ENCODE results near the gene RGS12.

DNA sequence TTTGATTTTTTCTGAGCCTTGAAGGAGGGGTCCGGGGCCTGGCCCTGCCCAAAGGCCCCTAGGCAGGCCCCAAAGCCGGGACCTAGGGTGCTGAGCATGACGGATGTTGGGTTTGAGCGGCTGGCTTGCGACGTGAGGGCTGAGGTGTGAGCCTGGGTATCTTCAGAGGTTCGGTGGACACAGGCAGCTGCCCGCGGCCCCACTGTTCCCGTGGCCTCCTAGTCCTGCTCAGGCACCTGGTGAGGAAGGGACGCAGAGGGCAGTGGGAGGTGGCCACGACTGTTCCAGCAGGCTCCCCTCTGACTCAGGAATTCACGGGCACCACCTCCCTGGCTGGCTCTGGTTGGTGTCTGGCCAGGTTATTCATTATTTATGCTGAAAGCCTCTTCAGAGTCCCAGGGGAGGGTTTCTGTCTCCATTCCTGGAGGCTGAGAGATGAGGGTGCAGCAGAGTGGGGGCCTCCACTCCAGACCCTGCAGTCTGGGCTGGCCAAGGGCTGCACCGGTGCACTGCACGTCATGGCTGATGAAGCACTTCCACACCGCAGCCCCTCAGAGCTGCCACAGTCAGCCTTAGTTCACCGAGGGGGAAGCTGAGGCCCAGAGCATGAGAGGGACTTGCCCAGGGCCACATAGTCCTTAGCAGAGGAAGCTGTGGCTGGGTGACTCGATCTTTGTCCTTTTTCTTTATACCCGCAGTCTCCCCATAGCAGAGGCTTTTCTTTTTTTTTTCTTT is 41.7 kb upstream of the RGS12 start:
- TF ChIP-seq, protein P1, sequence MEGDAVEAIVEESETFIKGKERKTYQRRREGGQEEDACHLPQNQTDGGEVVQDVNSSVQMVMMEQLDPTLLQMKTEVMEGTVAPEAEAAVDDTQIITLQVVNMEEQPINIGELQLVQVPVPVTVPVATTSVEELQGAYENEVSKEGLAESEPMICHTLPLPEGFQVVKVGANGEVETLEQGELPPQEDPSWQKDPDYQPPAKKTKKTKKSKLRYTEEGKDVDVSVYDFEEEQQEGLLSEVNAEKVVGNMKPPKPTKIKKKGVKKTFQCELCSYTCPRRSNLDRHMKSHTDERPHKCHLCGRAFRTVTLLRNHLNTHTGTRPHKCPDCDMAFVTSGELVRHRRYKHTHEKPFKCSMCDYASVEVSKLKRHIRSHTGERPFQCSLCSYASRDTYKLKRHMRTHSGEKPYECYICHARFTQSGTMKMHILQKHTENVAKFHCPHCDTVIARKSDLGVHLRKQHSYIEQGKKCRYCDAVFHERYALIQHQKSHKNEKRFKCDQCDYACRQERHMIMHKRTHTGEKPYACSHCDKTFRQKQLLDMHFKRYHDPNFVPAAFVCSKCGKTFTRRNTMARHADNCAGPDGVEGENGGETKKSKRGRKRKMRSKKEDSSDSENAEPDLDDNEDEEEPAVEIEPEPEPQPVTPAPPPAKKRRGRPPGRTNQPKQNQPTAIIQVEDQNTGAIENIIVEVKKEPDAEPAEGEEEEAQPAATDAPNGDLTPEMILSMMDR (IDR thresholded peaks at IDR 0.05) = no peak
- no peak for TF ChIP-seq POLR2A (IDR thresholded peaks at IDR 0.05)
